Hepatocyte (in vitro differentiated cells): ENCODE data around the gene CARMIL3. TPM values are rescaled to one million over a fixed set of nuclear protein-coding genes. Genes with fewer than 3 reads are reported as not detected.
A peak's percentile ranks its signal among the peaks of the same experiment; 100 is the strongest.

Experiments
- DNase-seq: peaks from one replicate; pipeline ENCODE4 v3.0.0-alpha.2; 2016; ENCODE audit warnings: low spot score
- H2AFZ ChIP-seq: fragments of 200-600 bp; sonication (generic); 2 replicates; pipeline ENCODE4 v1.6.0; 2016; ENCODE audit warnings: antibody characterized with exemption, mild to moderate bottlenecking
- H3K27ac ChIP-seq: fragments of 200-600 bp; sonication (generic); 2 replicates; pipeline ENCODE4 v1.5.1; 2016; ENCODE audit warnings: mild to moderate bottlenecking
- H3K27me3 ChIP-seq: fragments of 200-600 bp; sonication (generic); 2 replicates; pipeline ENCODE4 v1.6.1; 2016
- H3K36me3 ChIP-seq: fragments of 200-600 bp; sonication (generic); replicated peaks from 2 replicates; pipeline ENCODE4 v1.5.1; 2016; ENCODE audit warnings: low read depth; ENCODE audit not compliant: insufficient read depth
- H3K4me1 ChIP-seq: fragments of 200-600 bp; sonication (generic); 2 replicates; pipeline ENCODE4 v1.5.1; 2016; ENCODE audit warnings: mild to moderate bottlenecking, moderate library complexity; ENCODE audit not compliant: insufficient read depth
- H3K4me2 ChIP-seq: fragments of 200-600 bp; sonication (generic); 2 replicates; pipeline ENCODE4 v1.6.0; 2016
- H3K4me3 ChIP-seq: fragments of 200-600 bp; sonication (generic); 2 replicates; pipeline ENCODE4 v1.5.1; 2016; ENCODE audit warnings: mild to moderate bottlenecking
- H3K79me2 ChIP-seq: fragments of 200-600 bp; sonication (generic); 2 replicates; pipeline ENCODE4 v1.6.0; 2017; ENCODE audit warnings: mild to moderate bottlenecking
- H3K9me2 ChIP-seq: fragments of 200-600 bp; sonication (generic); replicated peaks from 2 replicates; pipeline ENCODE4 v1.6.0; 2017; ENCODE audit warnings: mild to moderate bottlenecking; ENCODE audit not compliant: insufficient read depth
- H3K9me3 ChIP-seq: fragments of 200-600 bp; sonication (generic); 2 replicates; pipeline ENCODE4 v1.5.1; 2016; ENCODE audit warnings: low read depth, mild to moderate bottlenecking
- H4K20me1 ChIP-seq: fragments of 200-600 bp; sonication (generic); 2 replicates; pipeline ENCODE4 v1.6.0; 2016; ENCODE audit warnings: mild to moderate bottlenecking; ENCODE audit not compliant: insufficient read depth, poor library complexity, severe bottlenecking
- EZH2 ChIP-seq: fragments of 200-600 bp; sonication (generic); IDR thresholded peaks from 2 replicates; pipeline ENCODE4 v1.6.1; 2016; ENCODE audit warnings: antibody characterized with exemption, mild to moderate bottlenecking, borderline replicate concordance
- EZH2phosphoT487 ChIP-seq: fragments of 200-600 bp; sonication (generic); IDR thresholded peaks from one replicate; pipeline ENCODE4 v1.6.1; 2018; ENCODE audit warnings: antibody characterized with exemption, mild to moderate bottlenecking, low read depth, moderate library complexity; ENCODE audit not compliant: unreplicated experiment, severe bottlenecking
- WGBS: methylation state at CpG from one replicate; pipeline ENCODE4 v1.1.6; 2016; ENCODE audit warnings: low lambda C conversion rate; ENCODE audit errors: missing lambda C conversion rate; 5-methylcytosine and 5-hydroxymethylcytosine counted together
- polyA plus RNA-seq: library from polyadenylated mRNA; unstranded; fragments of >200 nt; fragmentation: Nextera tagmentation; extraction: Ambion mirVana; gene quantifications from 2 replicates; pipeline ENCODE4 v1.2.1, GENCODE V29; 2016
- total RNA-seq: library from RNA; depleted of rRNA; stranded (reverse); fragments of >200 nt; gene quantifications from 2 replicates; pipeline ENCODE4 v1.2.3, GENCODE V29; 2014
- TF ChIP-seq, protein P1 (sequence below): fragments of 200-600 bp; sonication (generic); IDR thresholded peaks from 2 replicates; pipeline ENCODE4 v1.5.1; 2016; ENCODE audit warnings: antibody characterized with exemption, mild to moderate bottlenecking; ENCODE audit not compliant: poor library complexity

Gene CARMIL3
- total and polyA plus RNA-seq, 2 experiments from 2014 or later, result 0.37 TPM; not detected in 1

- no peak for DNase-seq
- no peaks in the 10 kb centered on the region for H3K36me3 ChIP-seq
- H3K4me1 ChIP-seq, result peaks cover 8% of the 10 kb centered on the region
- H3K4me2 ChIP-seq, result no peak overlapping the region
- H3K9me2 ChIP-seq, result no peaks in the 10 kb centered on the region
- WGBS, result 94% methylated on average over 5 of the region's 6 CpGs
- H4K20me1 ChIP-seq, result no peaks in the 10 kb centered on the region
- no peak overlapping the region for H3K4me3 ChIP-seq
- H3K79me2 ChIP-seq, result peaks cover 3% of the 10 kb centered on the region
- TF ChIP-seq EZH2 (no peak), EZH2phosphoT487 (no peak)
- TF ChIP-seq, protein P1, sequence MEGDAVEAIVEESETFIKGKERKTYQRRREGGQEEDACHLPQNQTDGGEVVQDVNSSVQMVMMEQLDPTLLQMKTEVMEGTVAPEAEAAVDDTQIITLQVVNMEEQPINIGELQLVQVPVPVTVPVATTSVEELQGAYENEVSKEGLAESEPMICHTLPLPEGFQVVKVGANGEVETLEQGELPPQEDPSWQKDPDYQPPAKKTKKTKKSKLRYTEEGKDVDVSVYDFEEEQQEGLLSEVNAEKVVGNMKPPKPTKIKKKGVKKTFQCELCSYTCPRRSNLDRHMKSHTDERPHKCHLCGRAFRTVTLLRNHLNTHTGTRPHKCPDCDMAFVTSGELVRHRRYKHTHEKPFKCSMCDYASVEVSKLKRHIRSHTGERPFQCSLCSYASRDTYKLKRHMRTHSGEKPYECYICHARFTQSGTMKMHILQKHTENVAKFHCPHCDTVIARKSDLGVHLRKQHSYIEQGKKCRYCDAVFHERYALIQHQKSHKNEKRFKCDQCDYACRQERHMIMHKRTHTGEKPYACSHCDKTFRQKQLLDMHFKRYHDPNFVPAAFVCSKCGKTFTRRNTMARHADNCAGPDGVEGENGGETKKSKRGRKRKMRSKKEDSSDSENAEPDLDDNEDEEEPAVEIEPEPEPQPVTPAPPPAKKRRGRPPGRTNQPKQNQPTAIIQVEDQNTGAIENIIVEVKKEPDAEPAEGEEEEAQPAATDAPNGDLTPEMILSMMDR, result no peak
- H3K9me3 ChIP-seq, result no peaks in the 10 kb centered on the region
- H3K27ac ChIP-seq, result no peak overlapping the region
- no peak overlapping the region for H2AFZ ChIP-seq
- no peaks in the 10 kb centered on the region for H3K27me3 ChIP-seq
Observed at GRCh38 chr14:24089890-24090289, 38.1 kb downstream of the CARMIL3 start.

DNA sequence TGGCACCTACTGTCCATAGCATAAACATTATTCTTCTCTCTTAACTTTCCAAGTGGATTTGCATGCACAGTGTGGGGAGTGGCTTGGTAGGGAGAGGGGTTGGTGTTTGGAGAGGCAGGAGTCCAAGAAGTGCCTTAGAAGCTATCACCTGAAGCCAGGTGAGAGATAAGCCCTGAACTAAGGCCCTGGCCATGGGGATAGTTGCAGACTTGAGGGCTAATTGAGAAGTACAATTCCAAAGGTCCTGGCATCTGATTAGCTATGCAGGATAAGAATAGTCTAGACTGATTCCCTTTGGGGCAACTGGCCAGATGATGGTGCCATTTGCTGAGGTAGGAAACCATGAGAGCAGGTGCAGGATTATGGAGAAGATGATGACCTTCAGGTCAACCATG is 40.3 kb downstream of the CARMIL3 start:
- H3K4me3 ChIP-seq, result no peak overlapping the region
- no peaks in the 10 kb centered on the region for H3K27me3 ChIP-seq
- H3K4me1 ChIP-seq, result peaks cover 12% of the 10 kb centered on the region
- no peaks in the 10 kb centered on the region for H4K20me1 ChIP-seq
- no peaks in the 10 kb centered on the region for H3K9me3 ChIP-seq
- no peaks in the 10 kb centered on the region for H3K36me3 ChIP-seq
- no peak overlapping the region for H2AFZ ChIP-seq
- TF ChIP-seq, protein P1, result no peak
- no peak for TF ChIP-seq EZH2phosphoT487
- TF ChIP-seq EZH2, result no peak
- no peak overlapping the region for H3K27ac ChIP-seq
- H3K79me2 ChIP-seq, result peaks cover 22% of the 10 kb centered on the region
- peak; percentile 38 for DNase-seq
- no peak overlapping the region for H3K4me2 ChIP-seq
- no peaks in the 10 kb centered on the region for H3K9me2 ChIP-seq

DNA sequence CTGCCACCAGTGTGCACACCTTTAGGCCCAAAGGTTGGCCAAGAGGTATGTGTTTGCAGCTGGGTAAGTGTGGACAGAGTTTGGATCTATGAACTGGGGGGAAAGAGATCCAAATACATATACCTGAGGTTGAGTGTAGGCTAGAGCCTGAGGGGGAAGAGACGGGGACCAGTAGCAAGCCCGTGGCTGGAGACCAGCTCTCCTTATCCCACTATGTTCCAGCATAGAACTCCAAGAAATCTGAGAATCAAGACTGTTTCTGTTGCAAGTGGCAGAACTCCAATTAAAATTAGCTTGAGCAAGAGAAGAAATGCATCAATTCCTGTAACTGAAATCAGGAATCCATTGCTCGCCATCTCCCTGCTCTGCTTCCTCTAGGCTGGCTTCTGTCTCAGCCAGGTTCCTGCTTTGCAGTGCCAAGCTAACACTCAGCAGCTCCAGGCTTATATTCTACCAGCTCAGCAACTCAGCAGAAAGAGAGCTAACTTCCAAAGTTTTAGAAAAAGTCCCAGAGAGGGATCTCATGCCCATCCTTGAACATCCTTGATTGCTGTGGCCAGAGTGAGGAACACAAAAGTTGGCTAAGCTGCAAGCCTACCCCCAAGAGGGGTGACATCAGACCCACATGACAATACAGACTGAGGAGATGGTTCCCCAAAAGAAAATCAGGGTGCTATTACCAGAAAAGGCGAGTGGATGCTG is 40.8 kb downstream of the CARMIL3 start:
- 100% methylated on average over 4 of the region's 4 CpGs for WGBS
- Histone ChIP-seq H3K27ac (peak overlapping the region; percentile 95), H3K27me3 (no peaks in the 10 kb centered on the region), H3K4me3 (no peak overlapping the region), H3K36me3 (no peaks in the 10 kb centered on the region), H2AFZ (no peak overlapping the region), H3K4me2 (no peak overlapping the region), H3K9me3 (no peaks in the 10 kb centered on the region), H4K20me1 (no peaks in the 10 kb centered on the region), H3K9me2 (no peaks in the 10 kb centered on the region), H3K79me2 (peaks cover 24% of the 10 kb centered on the region), H3K4me1 (peaks cover 12% of the 10 kb centered on the region)
- peak; percentile 4 for DNase-seq
- TF ChIP-seq, protein P1, result no peak
